ENCODE measurements around the gene ALDH1L1. TPM values are rescaled to one million over a fixed set of nuclear protein-coding genes. Genes with fewer than 3 reads are reported as not detected.

ALDH1L1 gene
- polyA plus RNA-seq, 3 donors, result not detected

DNA sequence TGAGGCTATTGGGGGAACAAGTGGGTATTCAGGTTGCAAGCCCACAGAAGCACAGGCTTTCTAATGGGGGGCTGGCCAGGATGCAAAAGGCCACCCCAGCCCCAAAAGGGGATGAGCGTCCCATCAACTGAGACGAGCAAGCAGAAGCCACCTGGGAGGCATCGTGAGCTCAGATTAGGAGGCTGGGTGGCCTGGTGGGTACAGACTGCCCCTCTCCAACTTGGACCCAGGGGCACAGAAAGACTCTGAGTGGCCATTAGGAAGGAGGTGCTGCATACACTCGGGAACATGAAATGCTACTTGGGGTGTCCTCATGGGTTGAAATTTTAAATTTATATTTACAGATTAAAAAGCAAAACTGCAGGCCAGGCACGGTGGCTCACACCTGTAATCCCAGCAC lies 125.5 kb downstream of the ALDH1L1 start:
- no peak overlapping the region for H2AFZ ChIP-seq (ENCODE audit: insufficient read depth, low read depth, low read length, poor library complexity, severe bottlenecking)
- peaks cover 9 to 18% of the 10 kb centered on the region in 2 donors for H3K36me3 Mint-ChIP-seq
- peaks cover 0 to 2% (median 0%) of the 10 kb centered on the region in 7 donors for H3K9me3 Mint-ChIP-seq
- H3K4me1 ChIP-seq (ENCODE audit: control insufficient read depth in 1 of 2, insufficient read depth in 2 of 2, low read length in 2 of 2), result peaks cover 9 to 12% of the 10 kb centered on the region in 2 donors
- H4K20me1 ChIP-seq (ENCODE audit: insufficient read depth, low read length), result no peaks in the 10 kb centered on the region
- H3K27ac ChIP-seq (ENCODE audit: low read depth in 1 of 2, low read length in 2 of 2), result no peak overlapping the region
- H3K27ac Mint-ChIP-seq, result no peak overlapping the region
- H3K27me3 ChIP-seq (ENCODE audit: control insufficient read depth in 2 of 2, insufficient read depth in 2 of 2, low read length in 2 of 2), result no peaks in the 10 kb centered on the region
- H3K9ac ChIP-seq (ENCODE audit: insufficient read depth, low read length, poor library complexity, severe bottlenecking), result no peak overlapping the region
- H3K4me3 ChIP-seq (replicated peaks in 1 of 3; ENCODE audit: low read depth in 2 of 3, low read length in 3 of 3), result no peak overlapping the region
- H3K4me1 Mint-ChIP-seq, result peaks cover 20% of the 10 kb centered on the region
- TF ChIP-seq, protein P1, sequence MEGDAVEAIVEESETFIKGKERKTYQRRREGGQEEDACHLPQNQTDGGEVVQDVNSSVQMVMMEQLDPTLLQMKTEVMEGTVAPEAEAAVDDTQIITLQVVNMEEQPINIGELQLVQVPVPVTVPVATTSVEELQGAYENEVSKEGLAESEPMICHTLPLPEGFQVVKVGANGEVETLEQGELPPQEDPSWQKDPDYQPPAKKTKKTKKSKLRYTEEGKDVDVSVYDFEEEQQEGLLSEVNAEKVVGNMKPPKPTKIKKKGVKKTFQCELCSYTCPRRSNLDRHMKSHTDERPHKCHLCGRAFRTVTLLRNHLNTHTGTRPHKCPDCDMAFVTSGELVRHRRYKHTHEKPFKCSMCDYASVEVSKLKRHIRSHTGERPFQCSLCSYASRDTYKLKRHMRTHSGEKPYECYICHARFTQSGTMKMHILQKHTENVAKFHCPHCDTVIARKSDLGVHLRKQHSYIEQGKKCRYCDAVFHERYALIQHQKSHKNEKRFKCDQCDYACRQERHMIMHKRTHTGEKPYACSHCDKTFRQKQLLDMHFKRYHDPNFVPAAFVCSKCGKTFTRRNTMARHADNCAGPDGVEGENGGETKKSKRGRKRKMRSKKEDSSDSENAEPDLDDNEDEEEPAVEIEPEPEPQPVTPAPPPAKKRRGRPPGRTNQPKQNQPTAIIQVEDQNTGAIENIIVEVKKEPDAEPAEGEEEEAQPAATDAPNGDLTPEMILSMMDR (IDR thresholded peaks at IDR 0.05), result no peak
- no peak overlapping the region for H3K4me3 Mint-ChIP-seq
- DNase-seq, result no peak
- intact Hi-C loops (cut with micrococcal nuclease), result no loop called here
- 94% methylated on average over 3 of the region's 5 CpGs for WGBS (ENCODE audit: insufficient coverage)
- H3K36me3 ChIP-seq (replicated peaks in 1 of 2; ENCODE audit: control insufficient read depth in 1 of 2, insufficient read depth in 2 of 2, low read length in 2 of 2), result no peaks in the 10 kb centered on the region
- H3K9me3 ChIP-seq (replicated peaks in 1 of 2; ENCODE audit: control insufficient read depth in 1 of 2, insufficient read depth in 1 of 2, low read length in 2 of 2), result no peaks in the 10 kb centered on the region
- H3K27me3 Mint-ChIP-seq (ENCODE audit: low read depth in 3 of 3), result no peaks in the 10 kb centered on the region
- H3K4me2 ChIP-seq (replicated peaks; ENCODE audit: extremely low read depth, low read length, poor library complexity, severe bottlenecking), result no peak overlapping the region
- H3K79me2 ChIP-seq (ENCODE audit: insufficient read depth, low read length), result no peaks in the 10 kb centered on the region

DNA sequence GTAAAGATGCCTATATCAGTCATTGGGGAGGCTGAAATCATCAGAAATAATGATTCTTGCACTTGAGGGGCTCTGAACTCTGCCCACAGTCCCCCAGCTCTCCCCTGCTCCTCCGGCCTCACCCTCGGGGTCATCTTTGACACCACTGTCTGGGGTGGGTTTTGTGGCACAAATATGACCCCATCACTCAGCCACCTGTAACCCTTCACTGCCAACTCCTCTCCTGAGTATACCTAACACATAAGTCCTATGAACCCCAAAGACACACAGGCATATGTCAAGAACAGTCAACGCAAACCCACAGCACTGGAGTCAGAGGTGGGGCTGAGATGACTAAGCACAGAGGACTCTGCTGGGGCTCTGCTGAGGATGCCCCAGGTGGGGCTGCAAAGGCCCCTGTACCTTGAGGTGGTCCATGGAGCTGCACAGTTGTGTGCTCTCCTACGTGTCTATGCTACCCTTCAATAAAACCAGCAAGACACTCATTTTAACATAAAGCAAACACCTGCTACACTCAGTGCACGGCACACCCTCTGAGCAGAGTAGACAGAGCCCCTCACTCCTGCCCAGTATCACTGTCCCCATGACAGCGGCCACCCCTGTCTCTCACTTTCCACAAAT lies 126.3 kb downstream of the ALDH1L1 start:
- Mint-ChIP-seq H3K27ac (no peak overlapping the region), H3K4me1 (peaks cover 20% of the 10 kb centered on the region), H3K4me3 (no peak overlapping the region), H3K27me3 (ENCODE audit: low read depth in 3 of 3) (no peaks in the 10 kb centered on the region), H3K36me3 (peaks cover 9 to 12% of the 10 kb centered on the region in 2 donors), H3K9me3 (peaks cover 0 to 2% (median 0%) of the 10 kb centered on the region in 7 donors)
- Histone ChIP-seq H3K4me3 (replicated peaks in 1 of 3; ENCODE audit: low read depth in 2 of 3, low read length in 3 of 3) (no peak overlapping the region), H3K9ac (ENCODE audit: insufficient read depth, low read length, poor library complexity, severe bottlenecking) (no peak overlapping the region), H3K36me3 (replicated peaks in 1 of 2; ENCODE audit: control insufficient read depth in 1 of 2, insufficient read depth in 2 of 2, low read length in 2 of 2) (no peaks in the 10 kb centered on the region), H3K9me3 (replicated peaks in 1 of 2; ENCODE audit: control insufficient read depth in 1 of 2, insufficient read depth in 1 of 2, low read length in 2 of 2) (no peaks in the 10 kb centered on the region), H2AFZ (ENCODE audit: insufficient read depth, low read depth, low read length, poor library complexity, severe bottlenecking) (no peak overlapping the region), H3K4me2 (replicated peaks; ENCODE audit: extremely low read depth, low read length, poor library complexity, severe bottlenecking) (no peak overlapping the region), H3K27me3 (ENCODE audit: control insufficient read depth in 2 of 2, insufficient read depth in 2 of 2, low read length in 2 of 2) (no peaks in the 10 kb centered on the region), H4K20me1 (ENCODE audit: insufficient read depth, low read length) (no peaks in the 10 kb centered on the region), H3K79me2 (ENCODE audit: insufficient read depth, low read length) (no peaks in the 10 kb centered on the region), H3K4me1 (ENCODE audit: control insufficient read depth in 1 of 2, insufficient read depth in 2 of 2, low read length in 2 of 2) (peaks cover 9 to 12% of the 10 kb centered on the region in 2 donors), H3K27ac (ENCODE audit: low read depth in 1 of 2, low read length in 2 of 2) (no peak overlapping the region)
- DNase-seq, result no peak
- intact Hi-C loops (cut with micrococcal nuclease), result no loop called here
- WGBS (ENCODE audit: insufficient coverage), result 87% methylated on average over 5 of the region's 6 CpGs
- TF ChIP-seq, protein P1 (IDR thresholded peaks at IDR 0.05), result no peak

Small RNAs within 50 kb of the gene (small RNA-seq; reads per million reads assigned to genes)
- gene RNU1-30P (ENCODE audit: insufficient read length, low read depth), result not detected

Other genes with a start within 250 kb of the ALDH1L1 start
- not detected for gene ROPN1B, start 211.4 kb downstream of the ALDH1L1 start, polyA plus RNA-seq
- 10 to 100 TPM in 2 of 3 donors, 1 to 10 TPM in 1; 2.8 to 18.2 (median 13.6) TPM for gene SLC41A3, start 96.5 kb downstream of the ALDH1L1 start, polyA plus RNA-seq
- not detected for gene KLF15, start 176.8 kb upstream of the ALDH1L1 start, polyA plus RNA-seq
- gene CFAP100, start 214.3 kb upstream of the ALDH1L1 start, polyA plus RNA-seq, result not detected